Measurements from ENCODE around the gene SLC27A3. TPM values are rescaled to one million over a fixed set of nuclear protein-coding genes. Genes with fewer than 3 reads are reported as not detected.

The SLC27A3 gene
- total RNA-seq, 2 experiments from 2014 or later, result 4.5 to 10.2 TPM

DNA sequence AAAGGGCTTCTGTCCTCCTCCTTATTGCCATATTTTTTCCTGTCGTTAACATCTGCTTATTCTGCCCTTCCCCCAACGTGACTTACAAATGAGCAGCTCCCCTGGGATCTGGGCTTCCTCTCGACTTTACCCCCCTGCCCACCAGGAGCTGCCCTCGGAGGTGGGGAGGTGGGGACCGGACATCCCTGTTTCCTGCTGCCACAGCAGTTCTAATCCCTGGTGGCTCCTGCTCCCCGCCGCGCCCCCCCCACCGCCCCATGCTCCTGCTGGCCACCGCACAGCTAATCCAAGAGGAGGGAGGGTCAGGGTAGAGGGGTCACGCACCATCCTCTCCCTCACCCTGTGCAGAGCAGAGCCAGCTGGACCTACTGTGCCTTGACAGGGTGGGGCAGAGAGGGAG is 4.4 kb upstream of the SLC27A3 start:
- Histone ChIP-seq H3K4me3 (ENCODE audit: low read depth, low read length, poor library complexity, severe bottlenecking) (no peak overlapping the region), H2AFZ (ENCODE audit: low read length) (no peak overlapping the region), H3K9me3 (ENCODE audit: low read length) (no peaks in the 10 kb centered on the region), H3K36me3 (ENCODE audit: insufficient read depth, low read length) (peaks cover 71% of the 10 kb centered on the region), H3K4me1 (ENCODE audit: insufficient read depth, low read length, poor library complexity, severe bottlenecking) (peaks cover 17% of the 10 kb centered on the region), H3K9me2 (ENCODE audit: insufficient read depth, low read length) (no peaks in the 10 kb centered on the region), H3K27ac (ENCODE audit: low read depth, low read length, poor library complexity, severe bottlenecking) (no peak overlapping the region), H4K20me1 (ENCODE audit: insufficient read depth, low read length) (no peaks in the 10 kb centered on the region), H3K4me2 (ENCODE audit: low read length) (no peak overlapping the region), H3K79me2 (ENCODE audit: insufficient read depth, low read depth, low read length) (no peaks in the 10 kb centered on the region)
- intact Hi-C loops (cut with micrococcal nuclease; ENCODE audit: unreplicated experiment), result no loop called here
- DNase-seq (ENCODE audit: low spot score), result peak; percentile 20
- TF ChIP-seq CTCF (conservative IDR thresholded peaks at IDR 0.05; ENCODE audit: low read length) (no peak), EZH2phosphoT487 (IDR thresholded peaks at IDR 0.05; ENCODE audit: borderline replicate concordance, low read depth, low read length) (no peak)
- CTCF ChIA-PET (ENCODE audit: unreplicated experiment), result no interaction called here
- no TSS peak for BruUV-seq (replicated peaks)
- POLR2A ChIA-PET, result no interaction called here

DNA sequence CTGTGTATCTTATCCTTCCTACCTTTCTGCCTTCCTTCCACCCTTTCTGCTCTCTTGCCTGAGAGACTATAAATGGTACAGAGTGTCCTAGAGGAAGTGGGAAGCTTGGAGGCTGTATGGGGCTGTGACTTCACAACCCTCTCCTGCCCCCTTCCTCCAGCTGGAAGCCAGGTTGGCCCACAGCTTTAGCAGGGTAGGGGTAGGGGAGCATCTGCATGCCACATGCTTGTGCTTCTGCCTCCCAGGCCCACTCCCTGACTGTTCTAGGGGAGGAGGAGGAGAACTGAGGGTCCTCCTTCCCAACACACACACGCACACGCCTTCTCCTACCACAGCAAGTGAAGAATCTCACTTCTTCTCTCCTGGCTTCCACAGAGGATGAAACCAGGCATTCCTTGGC is 3.9 kb upstream of the SLC27A3 start:
- H3K4me1 ChIP-seq (ENCODE audit: insufficient read depth, low read length, poor library complexity, severe bottlenecking), result peaks cover 22% of the 10 kb centered on the region
- CTCF ChIA-PET (ENCODE audit: unreplicated experiment), result no interaction called here
- no peaks in the 10 kb centered on the region for H3K9me2 ChIP-seq (ENCODE audit: insufficient read depth, low read length)
- no TSS peak for BruUV-seq (replicated peaks)
- no peaks in the 10 kb centered on the region for H3K9me3 ChIP-seq (ENCODE audit: low read length)
- no peak overlapping the region for H3K4me3 ChIP-seq (ENCODE audit: low read depth, low read length, poor library complexity, severe bottlenecking)
- no peak overlapping the region for H2AFZ ChIP-seq (ENCODE audit: low read length)
- no peak overlapping the region for H3K27ac ChIP-seq (ENCODE audit: low read depth, low read length, poor library complexity, severe bottlenecking)
- TF ChIP-seq EZH2phosphoT487 (IDR thresholded peaks at IDR 0.05; ENCODE audit: borderline replicate concordance, low read depth, low read length) (no peak), CTCF (conservative IDR thresholded peaks at IDR 0.05; ENCODE audit: low read length) (no peak)
- H4K20me1 ChIP-seq (ENCODE audit: insufficient read depth, low read length), result no peaks in the 10 kb centered on the region
- intact Hi-C loops (cut with micrococcal nuclease; ENCODE audit: unreplicated experiment), result no loop called here
- DNase-seq (ENCODE audit: low spot score), result no peak
- H3K79me2 ChIP-seq (ENCODE audit: insufficient read depth, low read depth, low read length), result no peaks in the 10 kb centered on the region
- POLR2A ChIA-PET, result interaction anchor here (0.6 kb wide), 1 partner anchor 67 kb away, joined by 3 read pairs; no protein-coding TSS in a partner anchor
- H3K36me3 ChIP-seq (ENCODE audit: insufficient read depth, low read length), result peaks cover 70% of the 10 kb centered on the region
- H3K4me2 ChIP-seq (ENCODE audit: low read length), result no peak overlapping the region

DNA sequence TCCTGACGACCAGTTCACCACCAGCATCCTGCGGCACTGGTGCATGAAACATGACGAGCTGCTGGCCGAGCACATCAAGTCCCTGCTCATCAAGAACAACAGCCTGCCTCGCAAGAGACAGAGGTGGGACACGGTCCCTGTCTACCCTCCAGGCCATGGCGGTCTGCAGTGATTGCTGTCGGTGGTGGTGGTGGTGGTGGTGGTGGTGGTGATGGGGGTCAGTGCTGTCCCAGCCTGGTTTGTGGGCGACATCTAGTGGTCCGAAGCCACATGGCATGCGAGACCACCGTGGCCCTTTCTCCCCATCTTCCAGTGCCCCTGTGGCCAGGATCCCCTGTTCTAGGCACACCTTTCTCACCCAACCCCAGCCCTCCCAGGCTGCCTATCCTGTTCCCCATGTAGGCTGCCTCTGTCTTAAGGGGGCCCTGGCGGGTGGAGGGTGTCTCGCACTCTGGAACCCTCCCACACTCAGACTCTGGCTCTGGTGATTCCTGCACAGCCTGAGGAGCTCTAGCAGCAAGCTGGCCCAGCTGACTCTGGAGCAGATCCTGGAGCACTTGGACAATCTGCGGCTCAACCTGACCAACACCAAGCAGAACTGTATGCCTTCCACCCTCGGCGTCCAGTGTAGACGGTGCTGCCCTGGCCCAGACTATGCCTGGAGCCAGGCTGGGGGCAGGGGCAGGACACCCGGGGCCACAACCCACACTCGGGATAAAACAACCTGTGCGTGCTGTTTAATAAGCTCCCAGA is 3.2 kb upstream of the SLC27A3 start:
- no peaks in the 10 kb centered on the region for H3K9me3 ChIP-seq (ENCODE audit: low read length)
- POLR2A ChIA-PET, result interaction anchor here (0.6 kb wide), 1 partner anchor 68 kb away, joined by 3 read pairs; no protein-coding TSS in a partner anchor
- no peak overlapping the region for H3K4me3 ChIP-seq (ENCODE audit: low read depth, low read length, poor library complexity, severe bottlenecking)
- no TSS peak for BruUV-seq (replicated peaks)
- peaks cover 28% of the 10 kb centered on the region for H3K4me1 ChIP-seq (ENCODE audit: insufficient read depth, low read length, poor library complexity, severe bottlenecking)
- H2AFZ ChIP-seq (ENCODE audit: low read length), result no peak overlapping the region
- no peaks in the 10 kb centered on the region for H4K20me1 ChIP-seq (ENCODE audit: insufficient read depth, low read length)
- no peaks in the 10 kb centered on the region for H3K79me2 ChIP-seq (ENCODE audit: insufficient read depth, low read depth, low read length)
- H3K4me2 ChIP-seq (ENCODE audit: low read length), result no peak overlapping the region
- no peak overlapping the region for H3K27ac ChIP-seq (ENCODE audit: low read depth, low read length, poor library complexity, severe bottlenecking)
- peak; percentile 36 for DNase-seq (ENCODE audit: low spot score)
- CTCF ChIA-PET (ENCODE audit: unreplicated experiment), result no interaction called here
- H3K36me3 ChIP-seq (ENCODE audit: insufficient read depth, low read length), result peaks cover 65% of the 10 kb centered on the region
- no peaks in the 10 kb centered on the region for H3K9me2 ChIP-seq (ENCODE audit: insufficient read depth, low read length)
- peak; percentile 73 for TF ChIP-seq CTCF (conservative IDR thresholded peaks at IDR 0.05; ENCODE audit: low read length)
- no peak for TF ChIP-seq EZH2phosphoT487 (IDR thresholded peaks at IDR 0.05; ENCODE audit: borderline replicate concordance, low read depth, low read length)
- intact Hi-C loops (cut with micrococcal nuclease; ENCODE audit: unreplicated experiment), result loop anchor here (1.0 kb wide), 1 partner anchor 95 kb away; no protein-coding TSS in a partner anchor
